ENCODE data around the gene PDP2.

The PDP2 gene

DNA sequence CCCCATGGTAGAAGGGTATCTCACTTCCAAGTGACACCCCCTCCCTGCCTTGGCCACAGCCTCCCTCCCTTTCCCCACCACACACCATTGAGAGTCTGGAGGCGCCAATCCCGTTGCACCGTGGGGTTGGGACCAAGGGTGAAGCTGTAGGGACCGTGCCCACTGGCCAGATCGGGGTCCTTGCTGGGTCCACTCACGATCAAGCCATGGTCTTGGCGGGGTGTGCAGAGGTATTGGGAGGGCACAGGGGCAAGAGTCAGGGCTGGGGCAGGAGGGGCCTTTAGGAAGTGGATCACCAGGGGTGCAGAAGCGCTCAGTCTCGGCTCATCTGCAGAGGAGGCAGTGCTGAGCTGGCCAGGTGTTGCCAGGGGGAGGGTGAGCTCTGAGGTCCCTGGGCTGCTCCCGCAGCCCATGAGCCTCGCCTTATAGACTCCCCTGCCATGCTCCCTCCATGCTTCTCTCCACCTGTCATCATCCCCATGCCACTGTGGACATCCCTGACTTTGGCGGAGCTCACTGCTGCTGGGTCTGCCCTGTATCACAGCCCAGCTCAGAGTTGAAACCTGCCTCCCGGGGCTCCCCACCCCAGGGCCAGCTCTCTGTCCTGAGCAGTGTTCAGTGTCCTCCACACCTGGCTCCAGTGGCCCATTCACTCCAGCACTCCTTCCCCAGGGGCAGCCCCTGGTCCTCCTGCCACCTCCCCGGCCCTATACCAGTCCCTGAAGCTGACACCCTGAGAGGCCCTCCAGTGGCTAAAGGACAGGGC lies 30.0 kb downstream of the PDP2 start (continued):
- TF ChIP-seq ZC3H10 (CRISPR knock-in tag; IDR thresholded peaks at IDR 0.05) (no peak), TCF4 (CRISPR knock-in tag; IDR thresholded peaks at IDR 0.05; ENCODE audit: borderline replicate concordance) (no peak)

DNA sequence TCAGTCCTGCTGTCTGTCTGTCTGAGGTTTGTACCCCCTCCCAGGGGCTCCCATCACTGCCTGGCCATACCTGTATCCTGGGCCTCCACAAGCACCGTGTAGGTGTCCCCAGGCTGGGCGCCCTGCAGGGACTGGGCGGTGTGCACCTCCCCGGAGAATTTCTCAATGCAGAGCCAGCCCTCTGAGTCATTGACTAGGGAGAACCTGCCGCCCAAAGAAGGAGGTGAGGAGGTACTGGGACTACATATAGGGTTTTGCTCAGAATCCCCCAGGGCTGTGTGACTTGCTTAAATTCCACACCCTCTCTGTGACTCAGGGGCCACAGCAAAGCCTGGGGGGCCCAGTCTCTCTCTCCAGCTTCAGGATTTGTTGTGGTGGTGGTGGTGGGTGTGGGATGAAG lies 30.8 kb downstream of the PDP2 start:
- no peak for TF ChIP-seq ZNF70 (CRISPR knock-in tag; IDR thresholded peaks at IDR 0.05)
- TF ChIP-seq TOX (CRISPR knock-in tag; IDR thresholded peaks at IDR 0.05; ENCODE audit: borderline replicate concordance): no peak
- TF ChIP-seq CSDC2 (CRISPR knock-in tag; IDR thresholded peaks at IDR 0.05): no peak
- ATAC-seq: no peak

DNA sequence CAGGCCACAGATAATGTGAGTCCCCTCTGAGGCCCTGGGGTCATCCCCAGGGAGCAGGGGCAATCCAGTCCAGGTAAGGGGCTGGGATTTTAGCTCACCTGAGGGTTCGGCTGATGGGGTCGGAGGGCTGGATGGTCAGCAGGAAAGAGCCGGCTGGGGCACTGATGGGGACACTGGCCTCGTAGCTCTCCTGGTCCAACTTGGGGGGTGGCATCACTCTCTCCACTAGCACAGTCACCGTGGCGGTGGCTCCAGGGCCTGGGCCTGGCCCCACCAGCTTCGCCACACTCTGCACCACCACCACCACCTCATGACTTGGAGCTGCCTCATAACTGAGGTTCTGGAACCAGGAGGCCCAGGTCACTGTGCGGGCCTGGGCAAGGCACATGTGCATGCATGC lies 31.5 kb downstream of the PDP2 start:
- TF ChIP-seq ISL1 (CRISPR knock-in tag; IDR thresholded peaks at IDR 0.05) (no peak), PPARA (CRISPR knock-in tag; IDR thresholded peaks at IDR 0.05; ENCODE audit: borderline replicate concordance) (no peak), TOX (CRISPR knock-in tag; IDR thresholded peaks at IDR 0.05; ENCODE audit: borderline replicate concordance) (no peak), ZC3H10 (CRISPR knock-in tag; IDR thresholded peaks at IDR 0.05) (no peak)
- TF ChIP-seq, protein P1, sequence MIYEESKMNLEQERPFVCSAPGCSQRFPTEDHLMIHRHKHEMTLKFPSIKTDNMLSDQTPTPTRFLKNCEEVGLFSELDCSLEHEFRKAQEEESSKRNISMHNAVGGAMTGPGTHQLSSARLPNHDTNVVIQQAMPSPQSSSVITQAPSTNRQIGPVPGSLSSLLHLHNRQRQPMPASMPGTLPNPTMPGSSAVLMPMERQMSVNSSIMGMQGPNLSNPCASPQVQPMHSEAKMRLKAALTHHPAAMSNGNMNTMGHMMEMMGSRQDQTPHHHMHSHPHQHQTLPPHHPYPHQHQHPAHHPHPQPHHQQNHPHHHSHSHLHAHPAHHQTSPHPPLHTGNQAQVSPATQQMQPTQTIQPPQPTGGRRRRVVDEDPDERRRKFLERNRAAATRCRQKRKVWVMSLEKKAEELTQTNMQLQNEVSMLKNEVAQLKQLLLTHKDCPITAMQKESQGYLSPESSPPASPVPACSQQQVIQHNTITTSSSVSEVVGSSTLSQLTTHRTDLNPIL (CRISPR knock-in tag; IDR thresholded peaks at IDR 0.05; ENCODE audit: low read depth): no peak
- ATAC-seq: no peak

DNA sequence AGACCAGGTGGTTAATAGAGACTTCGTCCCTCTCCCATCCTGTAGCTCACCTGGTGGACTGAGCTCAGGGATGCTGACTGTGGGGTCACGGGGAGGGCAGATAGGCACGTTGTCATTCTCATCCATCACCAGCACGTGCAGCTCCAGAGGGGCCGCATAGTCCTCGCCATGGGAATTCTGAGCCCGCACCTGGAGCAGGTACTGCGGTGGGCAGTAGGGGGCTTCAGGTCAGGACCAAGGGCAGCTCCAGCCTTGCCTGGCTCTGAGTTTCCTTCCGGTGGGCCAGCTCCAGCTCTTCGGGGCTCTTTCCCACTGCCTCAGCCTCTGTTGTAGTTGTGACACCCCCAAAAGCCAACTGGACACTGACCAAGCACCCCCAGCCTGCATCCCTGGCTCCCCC lies 32.8 kb downstream of the PDP2 start:
- TF ChIP-seq, protein P2, sequence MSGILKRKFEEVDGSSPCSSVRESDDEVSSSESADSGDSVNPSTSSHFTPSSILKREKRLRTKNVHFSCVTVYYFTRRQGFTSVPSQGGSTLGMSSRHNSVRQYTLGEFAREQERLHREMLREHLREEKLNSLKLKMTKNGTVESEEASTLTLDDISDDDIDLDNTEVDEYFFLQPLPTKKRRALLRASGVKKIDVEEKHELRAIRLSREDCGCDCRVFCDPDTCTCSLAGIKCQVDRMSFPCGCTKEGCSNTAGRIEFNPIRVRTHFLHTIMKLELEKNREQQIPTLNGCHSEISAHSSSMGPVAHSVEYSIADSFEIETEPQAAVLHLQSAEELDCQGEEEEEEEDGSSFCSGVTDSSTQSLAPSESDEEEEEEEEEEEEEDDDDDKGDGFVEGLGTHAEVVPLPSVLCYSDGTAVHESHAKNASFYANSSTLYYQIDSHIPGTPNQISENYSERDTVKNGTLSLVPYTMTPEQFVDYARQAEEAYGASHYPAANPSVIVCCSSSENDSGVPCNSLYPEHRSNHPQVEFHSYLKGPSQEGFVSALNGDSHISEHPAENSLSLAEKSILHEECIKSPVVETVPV (CRISPR knock-in tag; IDR thresholded peaks at IDR 0.05): no peak
- TF ChIP-seq, protein P3, sequence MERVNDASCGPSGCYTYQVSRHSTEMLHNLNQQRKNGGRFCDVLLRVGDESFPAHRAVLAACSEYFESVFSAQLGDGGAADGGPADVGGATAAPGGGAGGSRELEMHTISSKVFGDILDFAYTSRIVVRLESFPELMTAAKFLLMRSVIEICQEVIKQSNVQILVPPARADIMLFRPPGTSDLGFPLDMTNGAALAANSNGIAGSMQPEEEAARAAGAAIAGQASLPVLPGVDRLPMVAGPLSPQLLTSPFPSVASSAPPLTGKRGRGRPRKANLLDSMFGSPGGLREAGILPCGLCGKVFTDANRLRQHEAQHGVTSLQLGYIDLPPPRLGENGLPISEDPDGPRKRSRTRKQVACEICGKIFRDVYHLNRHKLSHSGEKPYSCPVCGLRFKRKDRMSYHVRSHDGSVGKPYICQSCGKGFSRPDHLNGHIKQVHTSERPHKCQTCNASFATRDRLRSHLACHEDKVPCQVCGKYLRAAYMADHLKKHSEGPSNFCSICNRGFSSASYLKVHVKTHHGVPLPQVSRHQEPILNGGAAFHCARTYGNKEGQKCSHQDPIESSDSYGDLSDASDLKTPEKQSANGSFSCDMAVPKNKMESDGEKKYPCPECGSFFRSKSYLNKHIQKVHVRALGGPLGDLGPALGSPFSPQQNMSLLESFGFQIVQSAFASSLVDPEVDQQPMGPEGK (CRISPR knock-in tag; IDR thresholded peaks at IDR 0.05; ENCODE audit: borderline replicate concordance): no peak
- TF ChIP-seq ZFP30 (CRISPR knock-in tag; IDR thresholded peaks at IDR 0.05) (no peak), BACH2 (CRISPR knock-in tag; IDR thresholded peaks at IDR 0.05; ENCODE audit: borderline replicate concordance) (no peak), ZNF70 (CRISPR knock-in tag; IDR thresholded peaks at IDR 0.05) (no peak)
- ATAC-seq: no peak

DNA sequence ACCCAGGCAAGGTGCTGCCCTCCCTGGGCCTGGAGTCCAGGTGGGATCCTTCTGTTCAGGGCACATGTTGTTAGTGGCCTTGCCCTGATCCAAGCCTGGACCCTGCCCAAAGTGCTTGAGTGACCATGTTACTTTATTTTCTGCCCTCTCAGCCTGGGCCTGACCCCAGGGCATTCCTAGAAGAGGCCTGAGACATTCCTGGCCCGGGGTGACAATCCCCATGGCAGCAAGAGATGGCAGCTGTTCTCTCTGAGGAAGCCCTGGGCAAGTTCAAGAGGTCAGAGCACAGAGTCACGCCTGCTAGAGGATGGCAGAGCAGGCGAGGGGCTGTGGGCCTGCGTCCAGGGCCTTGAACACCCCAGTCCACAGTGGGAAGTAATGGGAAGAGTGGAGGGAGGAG lies 33.4 kb downstream of the PDP2 start:
- no peak for ATAC-seq
- no peak for TF ChIP-seq ZNF565 (CRISPR knock-in tag; conservative IDR thresholded peaks at IDR 0.05; ENCODE audit: low read depth)
- no peak for TF ChIP-seq ZFP3 (CRISPR knock-in tag; IDR thresholded peaks at IDR 0.05)
- TF ChIP-seq ZC3H10 (CRISPR knock-in tag; IDR thresholded peaks at IDR 0.05): no peak
- no peak for TF ChIP-seq TOX (CRISPR knock-in tag; IDR thresholded peaks at IDR 0.05; ENCODE audit: borderline replicate concordance)
- TF ChIP-seq ISL1 (CRISPR knock-in tag; IDR thresholded peaks at IDR 0.05): no peak
- no peak for TF ChIP-seq ZNF70 (CRISPR knock-in tag; IDR thresholded peaks at IDR 0.05)
- no peak for TF ChIP-seq ZFP30 (CRISPR knock-in tag; IDR thresholded peaks at IDR 0.05)
- TF ChIP-seq ESRRG (CRISPR knock-in tag; IDR thresholded peaks at IDR 0.05): no peak
- TF ChIP-seq PPARA (CRISPR knock-in tag; IDR thresholded peaks at IDR 0.05; ENCODE audit: borderline replicate concordance): no peak
- TF ChIP-seq, protein P4, sequence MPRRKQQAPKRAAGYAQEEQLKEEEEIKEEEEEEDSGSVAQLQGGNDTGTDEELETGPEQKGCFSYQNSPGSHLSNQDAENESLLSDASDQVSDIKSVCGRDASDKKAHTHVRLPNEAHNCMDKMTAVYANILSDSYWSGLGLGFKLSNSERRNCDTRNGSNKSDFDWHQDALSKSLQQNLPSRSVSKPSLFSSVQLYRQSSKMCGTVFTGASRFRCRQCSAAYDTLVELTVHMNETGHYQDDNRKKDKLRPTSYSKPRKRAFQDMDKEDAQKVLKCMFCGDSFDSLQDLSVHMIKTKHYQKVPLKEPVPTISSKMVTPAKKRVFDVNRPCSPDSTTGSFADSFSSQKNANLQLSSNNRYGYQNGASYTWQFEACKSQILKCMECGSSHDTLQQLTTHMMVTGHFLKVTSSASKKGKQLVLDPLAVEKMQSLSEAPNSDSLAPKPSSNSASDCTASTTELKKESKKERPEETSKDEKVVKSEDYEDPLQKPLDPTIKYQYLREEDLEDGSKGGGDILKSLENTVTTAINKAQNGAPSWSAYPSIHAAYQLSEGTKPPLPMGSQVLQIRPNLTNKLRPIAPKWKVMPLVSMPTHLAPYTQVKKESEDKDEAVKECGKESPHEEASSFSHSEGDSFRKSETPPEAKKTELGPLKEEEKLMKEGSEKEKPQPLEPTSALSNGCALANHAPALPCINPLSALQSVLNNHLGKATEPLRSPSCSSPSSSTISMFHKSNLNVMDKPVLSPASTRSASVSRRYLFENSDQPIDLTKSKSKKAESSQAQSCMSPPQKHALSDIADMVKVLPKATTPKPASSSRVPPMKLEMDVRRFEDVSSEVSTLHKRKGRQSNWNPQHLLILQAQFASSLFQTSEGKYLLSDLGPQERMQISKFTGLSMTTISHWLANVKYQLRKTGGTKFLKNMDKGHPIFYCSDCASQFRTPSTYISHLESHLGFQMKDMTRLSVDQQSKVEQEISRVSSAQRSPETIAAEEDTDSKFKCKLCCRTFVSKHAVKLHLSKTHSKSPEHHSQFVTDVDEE (CRISPR knock-in tag; IDR thresholded peaks at IDR 0.05): no peak

DNA sequence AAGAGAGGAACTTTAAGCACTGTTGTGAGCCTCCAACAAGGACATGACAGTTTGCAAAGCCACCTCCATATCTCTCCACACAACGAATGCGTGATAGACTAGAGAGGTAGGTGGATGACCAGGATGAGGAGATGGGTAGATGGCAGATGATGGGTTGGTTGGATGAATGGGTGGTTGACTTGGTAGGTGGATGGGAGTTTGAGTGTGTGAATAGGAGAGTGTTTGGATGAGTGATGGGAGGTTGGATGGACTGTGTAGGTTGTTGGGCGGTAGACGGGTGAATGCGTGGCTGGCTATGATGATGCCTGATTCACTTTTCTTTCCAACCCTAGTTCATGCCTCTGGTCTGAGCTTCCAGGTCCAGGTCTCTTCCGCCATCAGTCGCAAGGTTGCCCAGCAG lies 34.2 kb downstream of the PDP2 start:
- no peak for ATAC-seq
- TF ChIP-seq, protein P4 (CRISPR knock-in tag; IDR thresholded peaks at IDR 0.05): no peak
- no peak for TF ChIP-seq TOX (CRISPR knock-in tag; IDR thresholded peaks at IDR 0.05; ENCODE audit: borderline replicate concordance)
- no peak for TF ChIP-seq PPARA (CRISPR knock-in tag; IDR thresholded peaks at IDR 0.05; ENCODE audit: borderline replicate concordance)
- TF ChIP-seq ZFP30 (CRISPR knock-in tag; IDR thresholded peaks at IDR 0.05): no peak
- TF ChIP-seq, protein P3 (CRISPR knock-in tag; IDR thresholded peaks at IDR 0.05; ENCODE audit: borderline replicate concordance): no peak
- TF ChIP-seq ZFP3 (CRISPR knock-in tag; IDR thresholded peaks at IDR 0.05): no peak
- TF ChIP-seq ZNF70 (CRISPR knock-in tag; IDR thresholded peaks at IDR 0.05): no peak
- no peak for TF ChIP-seq GLIS3 (CRISPR knock-in tag; IDR thresholded peaks at IDR 0.05)

All from SK-N-SH treated with all-trans-retinoic acid at 6 μM for 48 hours (cell line).